Neuronal stem cell (in vitro differentiated cells): Measurements from ENCODE around the gene JAKMIP1.
A peak's percentile ranks its signal among the peaks of the same experiment; 100 is the strongest.

ENCODE experiments used
- DNase-seq: peaks from one replicate; pipeline ENCODE4 v3.0.0-alpha.2; 2013; ENCODE audit warnings: low spot score
- H2AFZ ChIP-seq: one replicate; pipeline ENCODE4 v1.6.1; 2013; ENCODE audit warnings: mild to moderate bottlenecking, low read length, inconsistent platforms
- H2AK5ac ChIP-seq: 2 replicates; pipeline ENCODE4 v1.6.1; 2013; ENCODE audit warnings: low read depth, mild to moderate bottlenecking, inconsistent platforms, low read length, moderate library complexity, mixed read lengths
- H2BK120ac ChIP-seq: 2 replicates; pipeline ENCODE4 v1.6.1; 2013; ENCODE audit warnings: low read depth, mild to moderate bottlenecking, inconsistent platforms, low read length, moderate library complexity, mixed read lengths
- H2BK12ac ChIP-seq: one replicate; pipeline ENCODE4 v1.6.1; 2013; ENCODE audit warnings: low read length, inconsistent platforms
- H2BK15ac ChIP-seq: 2 replicates; pipeline ENCODE4 v1.6.1; 2013; ENCODE audit warnings: mild to moderate bottlenecking, low read length, inconsistent platforms, mixed read lengths
- H2BK5ac ChIP-seq: one replicate; pipeline ENCODE4 v1.6.1; 2013; ENCODE audit warnings: inconsistent platforms, mild to moderate bottlenecking, low read length, moderate library complexity
- H3K14ac ChIP-seq: one replicate; pipeline ENCODE4 v1.6.1; 2013; ENCODE audit warnings: low read length, inconsistent platforms
- H3K18ac ChIP-seq: 2 replicates; pipeline ENCODE4 v1.6.1; 2013; ENCODE audit warnings: low read length, inconsistent platforms
- H3K23ac ChIP-seq: 2 replicates; pipeline ENCODE4 v1.6.1; 2013; ENCODE audit warnings: low read depth, mild to moderate bottlenecking, mixed read lengths, low read length, inconsistent platforms; ENCODE audit not compliant: poor library complexity
- H3K27ac ChIP-seq: replicated peaks from 3 replicates; pipeline ENCODE4 v1.5.1; 2013; ENCODE audit warnings: low read length, inconsistent platforms
- H3K27me3 ChIP-seq, 3 experiments: 2 replicates each; pipeline ENCODE4 v1.6.1; 2013; ENCODE audit warnings: low read length in 3 of 3, mild to moderate bottlenecking in 2 of 3, inconsistent platforms in 1 of 3, low read depth in 1 of 3, mixed read lengths in 1 of 3, moderate library complexity in 1 of 3; ENCODE audit not compliant: control insufficient read depth in 3 of 3, insufficient read depth in 3 of 3
- H3K36me3 ChIP-seq, 2 donors: replicated peaks in 1 of 2; 2 replicates each; pipeline ENCODE4 v1.6.1; 2013; ENCODE audit warnings: low read length in 2 of 2; ENCODE audit not compliant: control insufficient read depth in 2 of 2, insufficient read depth in 2 of 2
- H3K4ac ChIP-seq: 2 replicates; pipeline ENCODE4 v1.6.1; 2013; ENCODE audit warnings: inconsistent platforms, mild to moderate bottlenecking, low read length, moderate library complexity
- H3K4me1 ChIP-seq, 2 donors: 1 replicate in 1 of 2; 2 replicates in 1 of 2; pipeline ENCODE4 v1.6.1; 2013; ENCODE audit warnings: low read length in 2 of 2, low read depth in 1 of 2; ENCODE audit not compliant: control insufficient read depth in 2 of 2, insufficient read depth in 1 of 2
- H3K4me2 ChIP-seq: one replicate; pipeline ENCODE4 v1.6.1; 2013; ENCODE audit warnings: mild to moderate bottlenecking, low read length, inconsistent platforms; ENCODE audit not compliant: insufficient read depth, poor library complexity, severe bottlenecking
- H3K4me3 ChIP-seq, 2 donors: 2 replicates each; pipeline ENCODE4 v1.5.1; 2013; ENCODE audit warnings: low read length in 2 of 2, mild to moderate bottlenecking in 2 of 2, inconsistent platforms in 1 of 2, moderate library complexity in 1 of 2
- H3K79me1 ChIP-seq: one replicate; pipeline ENCODE4 v1.6.1; 2013; ENCODE audit warnings: low read depth, mild to moderate bottlenecking, inconsistent platforms, low read length, moderate library complexity
- H3K9ac ChIP-seq: one replicate; pipeline ENCODE4 v1.6.1; 2013; ENCODE audit warnings: mild to moderate bottlenecking, low read depth, low read length, inconsistent platforms; ENCODE audit not compliant: poor library complexity
- H3K9me3 ChIP-seq, 2 donors: replicated peaks in 1 of 2; 2 replicates each; pipeline versions ENCODE3 to v1.6.1; 2013; ENCODE audit warnings: low read length in 2 of 2, mild to moderate bottlenecking in 2 of 2, inconsistent platforms in 1 of 2, low read depth in 1 of 2, mixed read lengths in 1 of 2, moderate library complexity in 1 of 2; ENCODE audit not compliant: control insufficient read depth in 2 of 2, insufficient read depth in 1 of 2
- H4K8ac ChIP-seq: one replicate; pipeline ENCODE4 v1.6.1; 2013; ENCODE audit warnings: low read depth, mild to moderate bottlenecking, inconsistent platforms, low read length, moderate library complexity
- H4K91ac ChIP-seq: one replicate; pipeline ENCODE4 v1.6.1; 2013; ENCODE audit warnings: low read length, low read depth, mild to moderate bottlenecking, inconsistent platforms; ENCODE audit not compliant: poor library complexity
- WGBS, 2 donors: extraction: QIAGEN DNeasy Blood & Tissue Kit; methylation state at CpG; one replicate each; pipeline ENCODE4 v1.1.7; 2013; ENCODE audit warnings: missing lambda C conversion rate in 2 of 2, mixed read lengths in 1 of 2; ENCODE audit not compliant: insufficient read length in 2 of 2, insufficient replicate concordance in 1 of 2; ENCODE audit errors: extremely low coverage in 2 of 2; 5-methylcytosine and 5-hydroxymethylcytosine counted together

JAKMIP1 gene

DNA sequence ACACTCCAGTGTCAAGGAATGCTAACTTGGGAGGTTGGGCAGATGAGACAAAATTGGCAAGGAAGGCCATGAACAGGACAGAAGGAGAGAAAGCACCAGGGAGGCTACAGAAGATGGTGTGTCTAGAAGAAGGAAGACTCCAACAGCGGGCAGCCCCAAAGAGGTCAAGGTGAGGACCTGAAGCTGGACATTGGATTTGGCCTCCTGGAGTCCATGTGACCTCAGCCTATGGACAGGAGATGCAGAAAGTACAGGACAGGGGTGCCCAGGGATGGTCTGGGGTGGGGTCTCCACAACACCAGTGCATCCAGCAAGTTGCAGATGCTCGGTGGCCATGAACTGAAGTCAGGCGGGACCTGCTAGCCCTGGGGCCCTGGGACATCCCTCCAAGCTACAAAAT is 86.2 kb downstream of the JAKMIP1 start:
- H2AFZ ChIP-seq: no peak overlapping the region
- H3K79me1 ChIP-seq: no peaks in the 10 kb centered on the region
- H3K23ac ChIP-seq: no peak overlapping the region
- H3K36me3 ChIP-seq: no peaks in the 10 kb centered on the region
- H3K4me2 ChIP-seq: no peak overlapping the region
- H4K8ac ChIP-seq: no peak overlapping the region
- WGBS, 2 donors: no CpG with 5 or more reads among the region's 3 CpGs
- H3K9ac ChIP-seq: no peak overlapping the region
- H4K91ac ChIP-seq: no peak overlapping the region
- no peaks in the 10 kb centered on the region for H3K9me3 ChIP-seq
- no peak overlapping the region for H2AK5ac ChIP-seq
- no peak overlapping the region for H2BK12ac ChIP-seq
- H3K14ac ChIP-seq: no peak overlapping the region
- H3K4me1 ChIP-seq: peaks cover 0 to 12% of the 10 kb centered on the region in 2 donors
- no peak overlapping the region for H3K4ac ChIP-seq
- H3K27ac ChIP-seq: no peak overlapping the region
- H3K27me3 ChIP-seq: peaks cover 0 to 23% (median 0%) of the 10 kb centered on the region in 3 experiments
- no peak overlapping the region for H3K18ac ChIP-seq
- H2BK5ac ChIP-seq: no peak overlapping the region
- no peak overlapping the region for H3K4me3 ChIP-seq
- H2BK120ac ChIP-seq: no peak overlapping the region
- no peak overlapping the region for H2BK15ac ChIP-seq
- no peak for DNase-seq

DNA sequence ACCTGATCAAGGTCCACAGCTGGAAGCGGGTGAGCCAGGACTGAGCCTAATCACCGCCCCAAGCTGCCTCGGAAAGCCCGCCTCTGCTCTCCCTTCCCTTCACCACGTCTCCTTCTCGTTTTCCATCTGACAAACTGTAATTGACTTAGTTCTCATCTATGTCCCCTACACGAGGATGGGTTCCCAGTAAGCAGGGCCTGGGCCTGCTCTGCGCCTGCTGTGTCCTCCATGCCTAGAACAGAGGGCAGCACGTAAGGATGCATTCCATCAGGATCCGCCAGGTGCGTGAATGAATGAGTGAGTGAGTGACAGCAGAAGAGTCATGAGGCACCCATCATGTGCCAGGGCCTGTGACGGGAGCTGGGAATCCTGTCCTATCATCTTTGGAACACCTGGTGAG is 86.7 kb downstream of the JAKMIP1 start:
- Histone ChIP-seq H3K27ac (no peak overlapping the region), H3K9ac (no peak overlapping the region), H3K4me2 (no peak overlapping the region), H3K14ac (no peak overlapping the region), H4K8ac (no peak overlapping the region), H3K79me1 (no peaks in the 10 kb centered on the region), H2AFZ (no peak overlapping the region), H3K4me1 (peaks cover 0 to 12% of the 10 kb centered on the region in 2 donors), H3K36me3 (no peaks in the 10 kb centered on the region), H3K18ac (no peak overlapping the region), H3K4ac (no peak overlapping the region), H2BK12ac (no peak overlapping the region), H3K27me3 (peaks cover 0 to 23% (median 0%) of the 10 kb centered on the region in 3 experiments), H2BK5ac (no peak overlapping the region), H3K9me3 (no peaks in the 10 kb centered on the region), H3K23ac (no peak overlapping the region), H2BK15ac (no peak overlapping the region), H2BK120ac (no peak overlapping the region), H2AK5ac (no peak overlapping the region), H3K4me3 (no peak overlapping the region), H4K91ac (no peak overlapping the region)
- no CpG with 5 or more reads among the region's 12 CpGs for WGBS, 2 donors
- no peak for DNase-seq

DNA sequence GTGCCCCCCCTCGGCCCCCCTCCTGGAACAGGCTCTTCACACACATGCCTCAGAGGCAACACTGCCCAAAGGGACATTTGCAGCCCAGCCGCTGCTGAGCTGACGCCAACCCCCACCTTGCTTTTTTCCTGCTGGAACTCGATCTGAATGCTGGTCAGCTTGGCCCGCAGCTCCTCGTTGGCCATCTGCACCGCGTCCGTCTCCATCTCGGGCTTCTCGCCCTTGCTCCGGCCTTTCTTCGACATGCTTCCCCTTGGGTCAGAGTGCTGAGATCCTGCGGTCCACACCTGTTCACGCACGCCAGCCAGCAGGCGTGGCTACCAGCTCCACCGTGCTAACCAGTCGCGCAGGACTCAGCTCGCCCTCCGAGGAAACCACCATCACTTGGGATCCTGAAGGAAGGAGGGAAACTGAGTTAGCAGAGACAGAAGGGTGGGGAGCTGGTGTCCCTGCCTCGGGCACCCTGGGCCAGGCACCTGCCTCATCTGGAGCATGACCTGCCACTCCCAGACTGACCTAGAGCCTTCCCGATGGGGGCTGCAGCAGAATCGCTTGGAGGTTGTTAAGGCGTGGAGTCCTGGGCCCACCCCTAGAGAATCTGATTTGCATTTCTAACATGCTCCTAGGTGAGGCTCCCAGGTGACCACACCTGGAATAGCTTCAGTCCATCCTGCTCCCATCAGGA is 87.6 kb downstream of the JAKMIP1 start:
- no peak overlapping the region for H3K4me3 ChIP-seq
- no peak overlapping the region for H3K9ac ChIP-seq
- H2BK5ac ChIP-seq: no peak overlapping the region
- H3K4me1 ChIP-seq: peaks cover 0 to 12% of the 10 kb centered on the region in 2 donors
- no peak overlapping the region for H3K4me2 ChIP-seq
- H3K36me3 ChIP-seq: no peaks in the 10 kb centered on the region
- no peak overlapping the region for H2AFZ ChIP-seq
- no CpG with 5 or more reads among the region's 26 CpGs for WGBS, 2 donors
- H4K8ac ChIP-seq: no peak overlapping the region
- no peak overlapping the region for H3K4ac ChIP-seq
- H3K9me3 ChIP-seq: no peaks in the 10 kb centered on the region
- no peak overlapping the region for H2BK15ac ChIP-seq
- peak overlapping the region; percentile 38 for H3K18ac ChIP-seq
- H2BK12ac ChIP-seq: no peak overlapping the region
- H4K91ac ChIP-seq: no peak overlapping the region
- H3K23ac ChIP-seq: peak overlapping the region; percentile 18
- H3K79me1 ChIP-seq: no peaks in the 10 kb centered on the region
- H2AK5ac ChIP-seq: no peak overlapping the region
- H3K27ac ChIP-seq: no peak overlapping the region
- DNase-seq: no peak
- H2BK120ac ChIP-seq: no peak overlapping the region
- peaks cover 0 to 17% (median 0%) of the 10 kb centered on the region in 3 experiments for H3K27me3 ChIP-seq
- H3K14ac ChIP-seq: no peak overlapping the region

DNA sequence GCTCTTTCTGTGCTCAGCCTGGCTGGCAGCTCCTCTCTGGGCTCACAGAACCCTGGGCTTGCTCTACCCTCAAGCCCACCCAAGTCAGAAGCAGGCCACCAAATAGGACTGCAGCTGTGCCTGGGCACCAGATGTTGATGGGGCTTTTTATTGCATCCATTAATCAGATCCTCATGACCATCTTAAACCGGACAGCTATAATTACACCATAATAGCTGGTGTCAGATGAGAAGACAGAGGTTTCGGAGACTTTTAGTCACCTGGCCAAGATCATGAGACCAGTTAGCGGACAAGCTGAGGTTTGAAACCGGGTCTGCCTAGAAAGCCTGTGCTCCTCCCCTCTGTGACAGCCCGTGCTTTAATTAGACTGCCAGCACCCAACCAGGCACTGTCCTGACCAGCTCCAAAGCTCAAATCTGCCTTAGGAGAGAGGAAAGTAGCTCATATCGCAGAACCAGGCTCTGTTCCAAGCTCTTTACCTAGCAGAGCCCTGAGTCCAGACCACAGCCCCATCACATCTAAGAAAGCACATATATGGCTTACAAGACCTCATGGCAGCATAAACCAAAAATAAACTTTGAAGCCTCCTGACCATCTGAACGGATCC is 88.9 kb downstream of the JAKMIP1 start:
- Histone ChIP-seq H3K23ac (no peak overlapping the region), H3K27ac (no peak overlapping the region), H4K8ac (no peak overlapping the region), H2BK15ac (no peak overlapping the region), H3K36me3 (no peaks in the 10 kb centered on the region), H3K4me3 (no peak overlapping the region), H2AFZ (no peak overlapping the region), H4K91ac (no peak overlapping the region), H3K18ac (peak overlapping the region; percentile 25), H3K9me3 (no peaks in the 10 kb centered on the region), H2BK5ac (no peak overlapping the region), H3K4me2 (no peak overlapping the region), H2AK5ac (peak overlapping the region; percentile 51), H3K4me1 (peaks cover 0 to 12% of the 10 kb centered on the region in 2 donors), H3K14ac (no peak overlapping the region), H3K27me3 (peaks cover 0 to 8% (median 0%) of the 10 kb centered on the region in 3 experiments), H3K9ac (no peak overlapping the region), H3K4ac (no peak overlapping the region), H3K79me1 (no peaks in the 10 kb centered on the region), H2BK12ac (no peak overlapping the region), H2BK120ac (no peak overlapping the region)
- no peak for DNase-seq
- no CpG with 5 or more reads among the region's 7 CpGs for WGBS, 2 donors
